MM.1S (cell line): ENCODE measurements around the gene RPTOR.

Source experiments
- EZH2 ChIP-seq: fragments of 300-600 bp; sonication (generic); optimal IDR thresholded peaks from 2 replicates; pipeline ENCODE3; 2017; ENCODE audit warnings: low read depth, mild to moderate bottlenecking, antibody characterized with exemption, low read length, mixed read lengths
- TF ChIP-seq, protein P1 (sequence below): fragments of 300-600 bp; sonication (generic); IDR thresholded peaks from 2 replicates; pipeline ENCODE4 v1.5.1; 2016; ENCODE audit warnings: antibody characterized with exemption, low read length, mixed read lengths

DNA sequence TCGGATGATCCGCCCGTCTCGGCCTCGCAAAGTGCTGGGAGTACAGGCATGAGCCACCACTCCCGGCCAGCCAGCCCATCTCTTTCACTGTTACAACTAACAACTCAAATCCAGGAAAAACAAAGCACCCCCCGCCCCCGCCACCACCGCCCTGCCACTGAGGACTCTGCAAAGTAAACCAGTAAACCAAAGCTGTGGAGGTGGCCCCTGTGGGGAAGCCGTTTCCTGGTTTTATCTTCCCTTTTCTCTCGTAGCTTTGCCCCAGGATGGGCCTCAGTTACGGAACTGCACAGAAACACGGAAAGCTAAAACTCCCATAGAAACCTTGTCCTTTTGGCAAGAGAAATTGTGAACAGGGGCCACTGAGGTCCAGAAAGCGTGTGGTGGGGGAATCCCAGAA is 464.5 kb downstream of the RPTOR start:
- TF ChIP-seq, protein P1, sequence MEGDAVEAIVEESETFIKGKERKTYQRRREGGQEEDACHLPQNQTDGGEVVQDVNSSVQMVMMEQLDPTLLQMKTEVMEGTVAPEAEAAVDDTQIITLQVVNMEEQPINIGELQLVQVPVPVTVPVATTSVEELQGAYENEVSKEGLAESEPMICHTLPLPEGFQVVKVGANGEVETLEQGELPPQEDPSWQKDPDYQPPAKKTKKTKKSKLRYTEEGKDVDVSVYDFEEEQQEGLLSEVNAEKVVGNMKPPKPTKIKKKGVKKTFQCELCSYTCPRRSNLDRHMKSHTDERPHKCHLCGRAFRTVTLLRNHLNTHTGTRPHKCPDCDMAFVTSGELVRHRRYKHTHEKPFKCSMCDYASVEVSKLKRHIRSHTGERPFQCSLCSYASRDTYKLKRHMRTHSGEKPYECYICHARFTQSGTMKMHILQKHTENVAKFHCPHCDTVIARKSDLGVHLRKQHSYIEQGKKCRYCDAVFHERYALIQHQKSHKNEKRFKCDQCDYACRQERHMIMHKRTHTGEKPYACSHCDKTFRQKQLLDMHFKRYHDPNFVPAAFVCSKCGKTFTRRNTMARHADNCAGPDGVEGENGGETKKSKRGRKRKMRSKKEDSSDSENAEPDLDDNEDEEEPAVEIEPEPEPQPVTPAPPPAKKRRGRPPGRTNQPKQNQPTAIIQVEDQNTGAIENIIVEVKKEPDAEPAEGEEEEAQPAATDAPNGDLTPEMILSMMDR = no peak
- TF ChIP-seq EZH2 = no peak
